Tibial artery (tissue), 4 donors: Measurements from ENCODE around the gene ZFYVE9.

Source experiments
- DNase-seq, 2 donors: peaks; one replicate each; pipeline ENCODE4 v3.0.0-alpha.2; 2019
- H3K27ac ChIP-seq, 2 donors: fragments of 200-600 bp; sonication (generic) in 1 of 2; 1 replicate in 1 of 2; 2 replicates in 1 of 2; pipeline ENCODE4 v1.5.1; 2018 to 2019; ENCODE audit warnings: mild to moderate bottlenecking in 1 of 2
- H3K27me3 ChIP-seq, 2 donors: fragments of 200-600 bp; sonication (generic) in 1 of 2; one replicate each; pipeline versions ENCODE4 v1.5.1 to v1.6.0; 2016 to 2019
- H3K36me3 ChIP-seq, 3 donors: fragments of 200-600 bp; sonication (generic) in 2 of 3; one replicate each; pipeline ENCODE4 v1.5.1; 2016 to 2019; ENCODE audit warnings: mild to moderate bottlenecking in 2 of 3
- H3K4me1 ChIP-seq, 4 donors: fragments of 200-600 bp; sonication (generic) in 2 of 4; 1 replicate in 3 of 4; 2 replicates in 1 of 4; pipeline ENCODE4 v1.5.1; 2016 to 2019
- H3K4me3 ChIP-seq, 2 donors: fragments of 200-600 bp; sonication (generic) in 1 of 2; 1 replicate in 1 of 2; 2 replicates in 1 of 2; pipeline ENCODE4 v1.5.1; 2018 to 2019; ENCODE audit warnings: mild to moderate bottlenecking in 2 of 2
- H3K9me3 ChIP-seq, 3 donors: fragments of 200-600 bp; sonication (generic) in 1 of 3; one replicate each; pipeline ENCODE4 v1.5.1; 2016 to 2019
- CTCF ChIP-seq, 2 experiments: fragments of 200-600 bp in 1 of 2; fragments of 450-650 bp in 1 of 2; IDR thresholded peaks; one replicate each; pipeline ENCODE4 v1.5.1; 2017 to 2019; ENCODE audit warnings: antibody characterized with exemption in 2 of 2, mild to moderate bottlenecking in 1 of 2, moderate library complexity in 1 of 2
- intact Hi-C: fragments of 100-400 bp; cut with DNase I; formaldehyde crosslinking; loops from one replicate; pipeline ENCODE4 v1.15.0; 2023; ENCODE audit warnings: low total_unique reads

Gene ZFYVE9

GRCh38 chr1:52190500-52191252 is 48.8 kb downstream of the ZFYVE9 start:
- Histone ChIP-seq H3K27me3 (no peaks in the 10 kb centered on the region), H3K36me3 (no peaks in the 10 kb centered on the region), H3K4me1 (peaks cover 0 to 26% (median 7%) of the 10 kb centered on the region in 4 donors), H3K9me3 (no peaks in the 10 kb centered on the region), H3K4me3 (no peak overlapping the region), H3K27ac (no peak overlapping the region)
- DNase-seq, result no peak
- intact Hi-C loops, result no loop called here
- TF ChIP-seq CTCF (IDR thresholded peaks at IDR 0.05), result no peak

- intact Hi-C loops, result no loop called here
- TF ChIP-seq CTCF (IDR thresholded peaks at IDR 0.05), result no peak
Measured at GRCh38 chr1:52191395-52191965, 49.6 kb downstream of the ZFYVE9 start.

GRCh38 chr1:52192024-52192423 is 50.1 kb downstream of the ZFYVE9 start:
- Histone ChIP-seq H3K27ac (no peak overlapping the region), H3K36me3 (no peaks in the 10 kb centered on the region), H3K27me3 (no peaks in the 10 kb centered on the region), H3K9me3 (no peaks in the 10 kb centered on the region), H3K4me3 (no peak overlapping the region), H3K4me1 (peaks cover 0 to 16% (median 0%) of the 10 kb centered on the region in 4 donors)
- TF ChIP-seq CTCF (IDR thresholded peaks at IDR 0.05), result no peak
- intact Hi-C loops, result no loop called here
- no peak for DNase-seq

More at GRCh38 chr1:52191395-52191965, 49.6 kb downstream of the ZFYVE9 start:
- Histone ChIP-seq H3K4me3 (no peak overlapping the region), H3K9me3 (no peaks in the 10 kb centered on the region), H3K27me3 (no peaks in the 10 kb centered on the region), H3K36me3 (no peaks in the 10 kb centered on the region), H3K4me1 (peaks cover 0 to 18% (median under 1%) of the 10 kb centered on the region in 4 donors), H3K27ac (no peak overlapping the region)
- DNase-seq, result no peak

- Histone ChIP-seq H3K27ac (no peak overlapping the region), H3K27me3 (no peaks in the 10 kb centered on the region), H3K36me3 (no peaks in the 10 kb centered on the region), H3K4me3 (no peak overlapping the region), H3K4me1 (peaks cover 0 to 16% (median 0%) of the 10 kb centered on the region in 4 donors), H3K9me3 (no peaks in the 10 kb centered on the region)
- no peak for DNase-seq
- intact Hi-C loops, result no loop called here
- TF ChIP-seq CTCF (IDR thresholded peaks at IDR 0.05), result no peak
Measured at GRCh38 chr1:52192436-52192835, 50.5 kb downstream of the ZFYVE9 start.

GRCh38 chr1:52193985-52194384 is 52.1 kb downstream of the ZFYVE9 start:
- H3K4me3 ChIP-seq, result no peak overlapping the region
- no peaks in the 10 kb centered on the region for H3K36me3 ChIP-seq
- intact Hi-C loops, result no loop called here
- no peak for TF ChIP-seq CTCF (IDR thresholded peaks at IDR 0.05)
- H3K27ac ChIP-seq, result no peak overlapping the region
- H3K4me1 ChIP-seq, result peaks cover 0 to 16% (median 0%) of the 10 kb centered on the region in 4 donors
- no peaks in the 10 kb centered on the region for H3K27me3 ChIP-seq
- no peak for DNase-seq
- H3K9me3 ChIP-seq, result no peaks in the 10 kb centered on the region
